ENCODE data around the gene TRMT2A.
"Not testable (repeated sequence)": the region's sequence is repeated elsewhere in the genome, so short reads cannot be mapped to it uniquely, and the experiment has no call there.

Gene TRMT2A

GRCh38 chr22:20086763-20087162 lies 30.3 kb downstream of the TRMT2A start:
- DNase-seq (ENCODE audit: low read depth, low spot score), result no peak

- no peak for DNase-seq (ENCODE audit: low read depth, low spot score)
Observed at GRCh38 chr22:20086101-20086599, 30.9 kb downstream of the TRMT2A start.

DNA sequence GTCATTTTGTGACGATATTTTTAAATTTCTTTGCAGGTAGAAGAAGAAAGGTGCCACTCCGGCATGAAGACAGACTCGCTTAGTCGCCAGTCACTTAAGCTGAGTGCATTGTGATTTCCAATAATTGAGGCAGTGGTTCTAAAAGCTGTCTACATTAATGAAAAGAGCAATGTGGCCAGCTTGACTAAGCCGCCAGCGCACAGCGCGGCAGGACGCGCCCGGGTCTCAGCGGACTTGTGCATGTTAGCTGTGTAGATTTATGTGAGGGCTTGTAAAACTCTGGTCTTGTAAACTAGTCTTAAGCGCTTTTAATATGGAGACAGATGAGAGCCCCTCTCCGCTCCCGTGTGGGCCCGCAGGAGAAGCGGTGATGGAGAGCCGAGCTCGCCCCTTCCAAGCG lies 31.4 kb downstream of the TRMT2A start:
- no peak for DNase-seq (ENCODE audit: low read depth, low spot score)

GRCh38 chr22:20084547-20085413 lies 32.2 kb downstream of the TRMT2A start:
- DNase-seq (ENCODE audit: low read depth, low spot score), result peak; percentile 75

DNA sequence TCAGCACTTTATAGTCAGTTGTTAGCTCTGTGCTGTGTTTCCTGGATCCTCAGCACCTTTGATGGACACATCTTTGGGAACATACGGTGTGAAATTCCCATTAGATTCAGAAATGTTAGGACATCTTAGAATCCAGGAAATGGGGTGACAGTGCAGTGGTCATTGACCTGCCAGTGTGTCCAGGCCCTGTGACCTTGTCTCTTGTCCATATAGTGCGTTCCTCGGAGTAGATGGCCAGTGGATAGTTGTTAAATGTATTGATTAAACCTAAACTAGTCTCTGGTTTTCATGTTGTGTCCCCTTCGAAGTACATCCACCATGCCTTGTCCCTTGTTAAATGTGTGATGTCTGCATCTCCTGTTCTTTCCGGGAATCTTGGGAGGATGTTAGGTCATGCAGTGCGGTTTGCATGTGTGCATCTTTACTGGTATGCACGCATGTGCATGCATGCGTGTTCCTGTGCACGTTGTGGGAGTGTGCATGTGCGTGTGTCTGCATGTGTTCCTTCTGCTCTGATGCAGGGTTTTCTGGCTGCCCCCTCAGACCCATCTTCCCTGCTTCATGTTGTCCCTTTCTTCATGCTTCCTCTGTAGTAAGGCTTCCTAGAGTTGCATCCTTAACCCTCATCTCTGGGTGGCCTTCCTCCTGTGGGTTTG lies 33.0 kb downstream of the TRMT2A start:
- DNase-seq (ENCODE audit: low read depth, low spot score), result no peak

DNA sequence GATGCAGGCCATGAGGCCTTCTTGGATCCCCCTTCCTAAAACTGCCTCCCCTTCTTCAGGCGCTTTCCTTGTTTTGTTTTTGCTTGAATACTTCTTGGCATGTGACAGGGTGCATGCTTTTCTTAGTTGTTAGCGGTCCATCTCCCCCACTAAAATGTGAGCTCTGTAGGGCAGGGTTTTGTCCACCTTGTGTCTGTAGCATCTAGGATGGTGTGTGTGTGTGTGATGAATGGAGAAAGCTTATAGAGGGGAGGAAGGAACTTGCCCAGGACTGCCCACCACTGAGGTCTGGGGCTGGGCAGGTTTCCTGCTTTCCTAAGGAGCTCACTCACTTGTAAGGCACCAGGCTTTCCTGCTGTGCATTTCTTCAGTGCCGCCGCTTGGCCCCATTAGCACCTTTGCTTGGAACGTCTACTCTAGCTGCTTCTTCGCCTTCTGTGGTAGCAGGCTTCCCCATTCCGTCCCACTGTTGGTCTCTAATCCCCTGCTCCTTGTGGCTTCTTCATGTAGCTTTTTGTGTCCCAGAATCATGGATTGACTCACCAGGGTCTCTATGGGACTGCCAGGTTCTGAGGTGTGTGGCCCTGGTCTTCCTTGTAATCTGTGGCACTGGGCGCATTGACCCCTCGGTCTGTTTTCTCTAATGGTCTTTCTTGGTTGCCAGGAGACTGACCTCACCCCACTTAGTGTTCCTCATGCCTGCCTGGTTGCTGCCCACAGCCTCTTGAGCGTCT lies 33.7 kb downstream of the TRMT2A start:
- DNase-seq (ENCODE audit: low read depth, low spot score), result peak; percentile 27

DNA sequence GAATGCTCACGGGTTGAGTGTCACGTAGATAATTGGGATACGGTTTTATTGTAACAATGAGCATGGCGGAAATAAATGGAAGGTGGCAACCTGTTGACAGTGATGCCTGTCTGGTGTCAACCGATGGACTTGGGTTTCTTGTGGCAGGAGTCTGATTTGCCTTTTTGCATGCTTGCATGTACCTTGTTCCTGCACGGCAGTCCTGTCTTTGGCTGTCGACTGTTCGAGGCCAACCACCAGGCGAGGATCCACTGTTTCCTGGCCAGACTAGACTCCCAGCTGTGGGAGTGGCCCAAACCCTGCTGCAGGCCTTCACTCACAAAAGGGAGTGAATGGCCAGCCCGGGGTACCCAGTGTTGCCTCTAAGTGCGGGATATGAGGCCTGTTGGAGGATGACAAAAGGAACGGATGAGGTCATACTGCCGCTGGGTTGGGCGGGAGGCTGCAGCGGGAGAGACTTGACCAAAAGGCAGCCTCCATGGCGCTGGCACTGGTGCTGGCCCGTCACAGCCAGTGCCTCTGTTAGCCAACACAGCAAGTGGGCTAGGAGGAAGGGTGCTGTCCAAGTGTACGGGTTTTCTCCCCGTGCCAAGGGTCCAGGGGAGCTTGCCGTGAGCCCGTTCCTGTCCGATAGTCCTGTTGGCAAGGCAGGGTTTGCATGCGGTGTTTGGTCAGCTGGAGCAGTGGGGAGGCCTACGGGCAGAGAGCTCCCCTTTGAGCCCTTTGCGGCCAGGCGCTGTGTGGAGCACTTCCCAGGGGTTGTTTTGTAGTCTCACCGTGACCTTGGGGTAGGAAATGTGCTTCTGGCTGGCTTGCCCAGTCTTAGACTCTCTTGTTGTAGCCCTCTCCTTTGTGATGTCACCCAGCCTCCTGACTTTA lies 36.0 kb downstream of the TRMT2A start:
- peak; percentile 87 for DNase-seq (ENCODE audit: low read depth, low spot score)

DNA sequence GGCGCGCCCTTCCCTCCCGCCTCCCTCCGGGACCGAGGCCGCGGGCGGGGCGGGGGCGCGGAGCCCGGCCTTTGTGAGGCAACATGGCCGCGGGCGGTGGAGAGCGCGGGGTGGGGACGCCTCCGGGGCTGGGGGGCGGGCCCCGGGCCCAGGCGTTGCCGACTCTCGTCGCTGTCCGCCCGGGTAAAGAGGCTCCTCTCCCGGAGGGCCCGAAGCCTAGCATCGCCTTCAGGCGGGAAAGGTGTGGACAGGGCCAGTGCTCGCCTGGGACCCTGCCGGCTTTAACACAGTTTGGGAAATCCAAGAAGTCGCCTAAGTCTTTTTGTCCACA lies 36.6 kb downstream of the TRMT2A start:
- DNase-seq (ENCODE audit: low read depth, low spot score), result no peak

- DNase-seq (ENCODE audit: low read depth, low spot score), result peak; percentile 94
Observed at GRCh38 chr22:20079745-20080444, 37.1 kb downstream of the TRMT2A start, which contains the start of gene DGCR8. TSS of gene DGCR8 (plus strand) at chr22:20080241. CDS start at chr22:20085964, 5,723 bp downstream.

DNA sequence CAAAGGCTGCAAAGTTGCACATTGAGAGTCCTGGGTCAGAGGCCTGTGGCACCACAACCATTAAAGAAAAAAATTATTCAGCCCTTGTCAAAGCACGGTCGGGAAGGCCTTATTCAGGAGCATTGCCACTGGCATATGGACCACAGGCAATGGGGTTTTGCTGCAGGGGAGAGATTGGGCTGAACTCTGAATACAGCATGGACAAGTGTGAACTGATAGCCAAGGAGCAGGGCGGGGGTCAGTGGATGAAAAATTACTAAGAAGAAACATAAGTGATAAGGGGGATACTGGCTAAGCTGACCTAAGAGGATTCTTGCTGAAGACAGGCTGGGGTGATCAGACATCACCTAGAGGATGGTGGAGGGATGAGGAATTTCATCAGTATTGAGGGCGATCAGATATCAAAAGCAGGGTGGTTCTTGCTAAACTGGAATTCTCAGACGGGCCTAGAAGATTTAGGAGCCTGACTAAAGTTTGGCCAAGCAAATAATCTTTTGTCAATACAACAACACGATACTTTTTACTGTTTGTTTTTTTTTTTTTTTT lies 40.3 kb downstream of the TRMT2A start:
- no peak for DNase-seq (ENCODE audit: low read depth, low spot score)

DNA sequence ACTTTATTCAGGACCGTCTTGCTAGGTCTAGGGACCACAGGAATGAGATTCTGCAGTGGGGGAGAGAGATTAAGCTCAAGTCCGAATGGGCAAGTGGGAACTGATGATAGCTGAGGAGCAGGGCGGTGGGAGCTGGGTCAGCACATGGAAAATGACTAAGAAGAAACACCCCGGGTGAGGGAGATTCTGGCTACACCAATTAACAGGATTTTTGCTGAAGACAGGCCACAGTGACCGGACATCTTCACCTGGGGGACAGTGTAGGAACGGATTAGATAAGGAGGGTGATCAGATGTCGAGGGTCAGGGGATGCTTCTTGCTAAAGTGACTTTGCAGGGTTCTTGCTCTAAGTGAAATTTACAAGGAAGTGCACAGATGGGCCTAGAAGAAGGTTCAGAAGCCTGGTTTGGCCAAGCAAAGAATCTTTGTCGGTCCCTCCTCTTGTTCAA lies 45.5 kb downstream of the TRMT2A start:
- no peak for DNase-seq (ENCODE audit: low read depth, low spot score)

- DNase-seq (ENCODE audit: low read depth, low spot score), result no peak
Observed at GRCh38 chr22:20069331-20070042, 47.5 kb downstream of the TRMT2A start.

DNA sequence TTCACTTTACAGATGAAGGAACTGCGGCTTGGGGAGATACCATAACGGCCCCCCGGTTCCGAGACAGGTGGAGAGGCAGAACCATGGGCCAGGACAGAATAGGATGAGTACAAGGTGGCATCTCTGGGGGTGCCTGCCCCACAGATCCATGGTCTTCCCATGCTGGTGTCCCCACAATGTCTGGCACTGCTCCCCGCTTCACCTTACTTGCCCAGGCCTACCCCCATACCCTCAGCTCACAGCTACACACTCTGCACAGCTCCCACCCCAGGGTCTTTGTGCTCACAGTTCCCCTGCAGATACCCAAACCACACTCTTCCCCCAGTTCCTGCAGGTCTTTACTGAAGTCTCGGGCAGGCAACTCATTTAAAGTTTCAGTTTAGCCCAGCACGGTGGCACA lies 48.4 kb downstream of the TRMT2A start:
- DNase-seq (ENCODE audit: low read depth, low spot score), result no peak

DNA sequence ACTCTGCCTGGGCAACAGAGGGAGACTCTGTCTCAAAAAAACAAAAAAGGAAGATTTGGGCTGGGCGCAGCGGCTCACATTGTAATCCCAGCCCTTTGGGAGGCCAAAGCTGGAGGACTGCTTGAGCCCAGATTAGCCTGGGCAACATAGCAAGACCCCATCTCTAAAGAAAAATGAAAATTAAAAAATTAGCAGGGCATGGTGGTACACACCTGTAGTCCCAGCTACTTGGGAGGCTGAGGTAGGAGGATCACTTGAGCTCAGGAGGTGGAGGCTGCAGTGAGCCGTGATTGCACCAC lies 49.7 kb downstream of the TRMT2A start:
- not testable (repeated sequence) for DNase-seq (ENCODE audit: low read depth, low spot score)

GRCh38 chr22:20066617-20067383 lies 50.2 kb downstream of the TRMT2A start:
- no peak for DNase-seq (ENCODE audit: low read depth, low spot score)

GRCh38 chr22:20065896-20066616 lies 51.0 kb downstream of the TRMT2A start:
- DNase-seq (ENCODE audit: low read depth, low spot score), result no peak

GRCh38 chr22:20064545-20065262 lies 52.3 kb downstream of the TRMT2A start:
- DNase-seq (ENCODE audit: low read depth, low spot score), result no peak

DNA sequence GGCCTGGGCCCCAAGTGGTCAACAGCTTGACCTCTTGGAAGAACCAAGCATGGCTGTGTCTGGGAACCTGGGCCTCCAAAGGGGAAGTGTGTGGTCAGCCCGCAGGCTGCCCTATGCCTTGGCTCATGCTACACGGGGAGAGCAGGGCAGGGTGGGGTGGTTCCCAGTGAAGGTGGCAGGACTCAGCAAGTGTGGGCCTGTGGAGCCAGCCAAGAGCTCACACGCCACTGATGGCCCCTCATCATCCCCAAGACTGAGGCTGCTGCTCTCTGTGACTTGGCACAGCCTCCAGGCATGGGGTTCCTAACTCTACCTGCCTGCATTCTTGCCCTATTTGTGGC lies 52.9 kb downstream of the TRMT2A start:
- DNase-seq (ENCODE audit: low read depth, low spot score), result no peak

Data from ELF-1 (cell line).